ENCODE data around the gene SRGAP3.

DNA sequence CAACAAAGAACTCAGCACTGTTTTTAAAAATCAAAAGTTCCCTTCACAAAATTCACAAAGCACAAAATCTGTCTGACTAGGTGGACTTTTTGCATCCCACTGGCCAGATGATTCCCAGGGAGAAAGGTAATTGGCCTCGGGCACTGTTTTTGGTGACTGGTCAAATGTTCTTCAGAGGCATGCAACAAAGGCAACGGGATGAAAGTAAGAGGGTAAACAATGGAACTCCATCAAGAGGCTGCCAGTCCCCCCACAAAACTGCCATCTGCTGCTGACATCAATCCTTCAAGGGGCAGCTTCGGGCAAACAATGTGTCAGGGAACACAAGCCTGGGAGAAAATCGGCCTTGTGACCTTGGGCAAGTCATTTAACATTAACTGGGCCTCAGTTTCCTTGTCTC lies 3.3 kb downstream of the SRGAP3 start:
- no peak for TF ChIP-seq POLR2A (IDR thresholded peaks at IDR 0.05)
- TF ChIP-seq, protein P1, sequence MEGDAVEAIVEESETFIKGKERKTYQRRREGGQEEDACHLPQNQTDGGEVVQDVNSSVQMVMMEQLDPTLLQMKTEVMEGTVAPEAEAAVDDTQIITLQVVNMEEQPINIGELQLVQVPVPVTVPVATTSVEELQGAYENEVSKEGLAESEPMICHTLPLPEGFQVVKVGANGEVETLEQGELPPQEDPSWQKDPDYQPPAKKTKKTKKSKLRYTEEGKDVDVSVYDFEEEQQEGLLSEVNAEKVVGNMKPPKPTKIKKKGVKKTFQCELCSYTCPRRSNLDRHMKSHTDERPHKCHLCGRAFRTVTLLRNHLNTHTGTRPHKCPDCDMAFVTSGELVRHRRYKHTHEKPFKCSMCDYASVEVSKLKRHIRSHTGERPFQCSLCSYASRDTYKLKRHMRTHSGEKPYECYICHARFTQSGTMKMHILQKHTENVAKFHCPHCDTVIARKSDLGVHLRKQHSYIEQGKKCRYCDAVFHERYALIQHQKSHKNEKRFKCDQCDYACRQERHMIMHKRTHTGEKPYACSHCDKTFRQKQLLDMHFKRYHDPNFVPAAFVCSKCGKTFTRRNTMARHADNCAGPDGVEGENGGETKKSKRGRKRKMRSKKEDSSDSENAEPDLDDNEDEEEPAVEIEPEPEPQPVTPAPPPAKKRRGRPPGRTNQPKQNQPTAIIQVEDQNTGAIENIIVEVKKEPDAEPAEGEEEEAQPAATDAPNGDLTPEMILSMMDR (IDR thresholded peaks at IDR 0.05), result no peak

Data from gastroesophageal sphincter (tissue), 3 donors.